ENCODE results near the gene CD1B.
"Not testable (repeated sequence)": the region's sequence is repeated elsewhere in the genome, so short reads cannot be mapped to it uniquely, and the experiment has no call there.

CD1B gene

DNA sequence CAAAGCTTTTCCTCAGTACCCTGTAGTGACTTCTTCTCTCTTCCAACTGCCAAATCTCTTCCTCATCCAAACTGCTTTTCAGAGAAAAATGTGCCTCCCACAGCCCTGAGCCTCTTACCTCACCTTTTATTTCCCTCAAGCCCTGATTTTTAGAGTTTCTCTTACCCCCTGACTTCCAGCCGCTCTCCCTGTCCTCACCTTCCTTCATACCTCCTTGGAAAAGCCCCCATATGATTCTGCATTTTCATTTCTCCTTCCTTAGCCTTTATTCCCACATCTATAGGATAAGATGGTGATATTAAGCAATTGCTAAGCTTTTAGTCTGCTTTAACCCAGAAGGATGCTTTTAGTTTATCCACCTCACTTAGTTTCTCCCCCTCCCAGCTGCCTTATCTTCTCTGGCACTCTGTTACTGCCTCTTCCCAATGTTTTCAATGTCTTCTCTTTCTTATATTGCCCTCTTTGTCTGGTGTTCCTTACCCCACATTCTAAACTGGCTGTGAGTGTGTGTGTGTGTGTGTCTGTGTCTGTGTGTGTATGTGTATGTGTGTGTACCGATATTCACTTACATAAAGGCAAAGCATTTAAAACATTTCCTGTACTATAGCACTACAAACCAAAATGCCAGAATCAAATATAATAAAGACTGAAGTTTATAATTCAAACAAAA lies at the start of gene CD1B:
Gene CD1B (minus strand): TSS at position 51 of the 670 bp plus-strand sequence. CDS start 108 bp downstream, outside the sequence.
- no peak for DNase-seq (ENCODE audit: low read depth in 1 of 2, low spot score in 1 of 2)
- TF ChIP-seq JUND (IDR thresholded peaks at IDR 0.05; ENCODE audit: low read depth) = no peak
- in situ Hi-C loops (cut with HindIII; ENCODE audit: low pct_unique_long_range_greater_than_20kb, low sequenced_read_pairs) = no loop called here

DNA sequence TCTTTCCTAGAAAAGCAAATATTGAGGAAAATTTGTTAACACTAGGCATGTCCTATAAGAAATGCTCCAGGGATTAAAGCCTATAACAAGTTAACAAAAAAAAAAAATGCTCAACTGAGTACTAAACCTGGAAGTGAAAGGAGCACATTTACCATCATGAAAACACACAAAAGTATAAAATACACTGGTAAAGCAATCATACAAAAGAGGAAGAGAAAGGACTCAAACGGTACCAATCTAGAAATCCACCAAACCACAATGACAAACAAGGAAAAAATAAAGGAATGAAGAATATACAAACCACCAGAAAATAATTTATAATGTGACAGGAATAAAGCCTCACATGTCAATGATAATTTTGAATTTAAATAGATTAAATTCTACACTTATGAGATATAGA lies 43.5 kb upstream of the CD1B start:
- TF ChIP-seq JUND (IDR thresholded peaks at IDR 0.05; ENCODE audit: low read depth) = no peak
- in situ Hi-C loops (cut with HindIII; ENCODE audit: low pct_unique_long_range_greater_than_20kb, low sequenced_read_pairs) = no loop called here
- no peak for DNase-seq (ENCODE audit: low read depth in 1 of 2, low spot score in 1 of 2)

DNA sequence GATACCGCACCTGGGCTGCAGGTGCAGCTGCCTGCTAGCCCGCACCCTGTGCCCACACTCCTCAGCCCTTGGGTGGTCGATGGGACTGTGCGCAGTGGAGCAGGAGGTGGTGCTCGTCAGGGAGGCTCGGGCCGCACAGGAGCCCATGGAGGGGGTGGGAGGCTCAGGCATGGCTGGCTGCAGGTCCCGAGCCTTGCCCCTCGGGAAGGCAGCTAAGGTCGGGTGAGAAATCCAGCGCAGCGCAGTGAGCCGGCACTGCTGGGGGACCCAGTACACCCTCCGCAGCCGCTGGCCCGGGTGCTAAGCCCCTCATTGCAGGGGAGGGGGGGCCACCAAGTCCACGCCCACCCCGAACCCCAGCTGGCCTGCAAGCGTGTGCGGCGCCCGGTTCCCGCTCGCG lies 42.8 kb upstream of the CD1B start:
- DNase-seq (ENCODE audit: low read depth in 1 of 2, low spot score in 1 of 2); in situ Hi-C loops (cut with HindIII; ENCODE audit: low pct_unique_long_range_greater_than_20kb, low sequenced_read_pairs): not testable (repeated sequence)

DNA sequence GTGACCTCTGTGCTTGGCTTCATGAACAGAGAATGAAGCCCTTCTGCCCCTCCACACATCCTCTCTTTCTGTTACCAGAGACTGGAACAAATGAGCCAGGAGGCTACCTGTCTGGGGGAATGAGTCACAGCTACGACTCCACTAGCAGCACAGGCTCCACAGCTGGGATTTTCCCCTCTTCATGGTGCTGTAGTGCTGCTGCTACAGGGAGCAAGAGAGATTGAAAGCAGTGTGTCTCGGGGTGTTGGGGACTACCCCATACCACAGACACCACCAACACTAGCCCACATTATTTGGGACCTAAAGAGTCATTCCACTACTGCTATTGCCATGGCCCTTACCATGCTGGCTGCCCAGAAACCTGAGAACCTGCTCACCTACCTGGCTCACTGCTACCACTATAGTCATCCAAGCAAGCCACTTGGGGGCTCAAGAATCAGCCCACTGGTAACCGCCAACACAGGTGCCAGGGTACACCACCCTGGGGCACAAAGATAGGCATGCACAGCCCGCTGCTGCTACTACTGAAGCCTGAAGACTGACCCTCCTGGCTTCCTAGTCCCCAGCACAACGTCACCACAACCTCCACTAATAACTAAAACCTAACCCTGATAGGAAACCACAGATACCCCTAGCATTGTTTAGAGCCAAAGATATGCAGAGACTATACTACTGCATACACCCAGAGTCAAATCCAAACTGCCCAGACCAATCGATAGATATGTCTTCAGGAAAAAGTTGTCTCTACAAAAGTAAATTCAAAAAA lies 40.0 kb upstream of the CD1B start:
- in situ Hi-C loops (cut with HindIII; ENCODE audit: low pct_unique_long_range_greater_than_20kb, low sequenced_read_pairs) = no loop called here
- no peak for TF ChIP-seq JUND (IDR thresholded peaks at IDR 0.05; ENCODE audit: low read depth)
- DNase-seq (ENCODE audit: low read depth in 1 of 2, low spot score in 1 of 2) = no peak

DNA sequence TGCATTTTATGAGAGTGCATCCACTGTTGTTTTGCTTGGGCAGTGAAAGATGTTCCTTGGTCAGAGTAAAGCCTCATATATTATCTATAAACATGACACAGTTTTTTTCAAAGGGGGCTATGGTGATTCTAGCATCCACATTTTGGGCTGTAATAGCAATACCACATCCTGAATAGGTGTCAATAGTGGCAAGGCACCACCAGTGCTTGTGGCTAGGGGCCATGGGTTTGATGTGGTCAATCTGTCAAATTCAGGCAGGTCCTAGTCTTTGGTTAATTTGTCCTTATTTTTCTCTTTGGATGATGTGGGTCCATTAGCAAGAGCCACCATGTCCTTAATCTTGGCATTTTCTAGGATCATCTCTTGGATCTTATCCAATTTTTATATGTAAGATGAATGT lies 35.5 kb upstream of the CD1B start:
- no peak for TF ChIP-seq JUND (IDR thresholded peaks at IDR 0.05; ENCODE audit: low read depth)
- no peak for DNase-seq (ENCODE audit: low read depth in 1 of 2, low spot score in 1 of 2)
- in situ Hi-C loops (cut with HindIII; ENCODE audit: low pct_unique_long_range_greater_than_20kb, low sequenced_read_pairs) = no loop called here

DNA sequence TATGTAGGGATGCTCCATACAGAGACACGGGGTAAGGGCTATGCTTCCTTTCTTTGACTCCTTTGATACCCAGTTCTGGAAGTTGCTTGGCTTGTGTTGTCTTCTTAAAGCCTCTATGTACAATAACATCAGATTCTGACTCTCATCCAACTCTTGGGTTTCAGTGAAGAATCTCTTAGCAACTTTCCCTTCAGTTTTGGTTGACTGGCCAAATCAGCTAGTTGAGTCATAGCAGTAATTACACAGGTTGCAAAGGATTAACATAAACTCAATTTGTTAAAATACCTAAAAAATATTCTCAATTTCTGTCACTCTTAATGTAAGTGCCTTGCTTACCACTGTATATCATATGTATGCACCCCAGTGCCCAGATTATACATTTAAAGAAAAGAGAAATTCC lies 31.6 kb upstream of the CD1B start:
- in situ Hi-C loops (cut with HindIII; ENCODE audit: low pct_unique_long_range_greater_than_20kb, low sequenced_read_pairs) = no loop called here
- no peak for TF ChIP-seq JUND (IDR thresholded peaks at IDR 0.05; ENCODE audit: low read depth)
- no peak for DNase-seq (ENCODE audit: low read depth in 1 of 2, low spot score in 1 of 2)

DNA sequence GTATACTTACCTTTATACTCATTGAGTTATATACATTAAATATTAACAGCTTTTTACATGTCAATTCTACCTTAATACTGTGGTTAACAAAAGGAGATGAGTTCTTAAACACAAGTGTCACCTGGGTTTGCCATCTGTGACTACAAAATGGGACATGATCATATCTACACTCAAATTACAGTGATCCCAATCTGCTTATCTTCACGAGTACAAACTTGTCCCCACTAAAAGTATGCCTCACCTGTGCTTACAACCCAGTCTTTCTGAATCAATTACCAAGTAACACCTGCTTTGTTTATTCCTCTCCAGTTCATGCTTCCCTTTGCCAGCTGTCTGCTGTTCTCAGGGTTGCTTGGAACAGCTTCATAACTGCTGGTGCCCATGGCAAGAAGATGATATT lies 31.2 kb upstream of the CD1B start:
- DNase-seq (ENCODE audit: low read depth in 1 of 2, low spot score in 1 of 2) = no peak
- TF ChIP-seq JUND (IDR thresholded peaks at IDR 0.05; ENCODE audit: low read depth) = no peak
- in situ Hi-C loops (cut with HindIII; ENCODE audit: low pct_unique_long_range_greater_than_20kb, low sequenced_read_pairs) = no loop called here

DNA sequence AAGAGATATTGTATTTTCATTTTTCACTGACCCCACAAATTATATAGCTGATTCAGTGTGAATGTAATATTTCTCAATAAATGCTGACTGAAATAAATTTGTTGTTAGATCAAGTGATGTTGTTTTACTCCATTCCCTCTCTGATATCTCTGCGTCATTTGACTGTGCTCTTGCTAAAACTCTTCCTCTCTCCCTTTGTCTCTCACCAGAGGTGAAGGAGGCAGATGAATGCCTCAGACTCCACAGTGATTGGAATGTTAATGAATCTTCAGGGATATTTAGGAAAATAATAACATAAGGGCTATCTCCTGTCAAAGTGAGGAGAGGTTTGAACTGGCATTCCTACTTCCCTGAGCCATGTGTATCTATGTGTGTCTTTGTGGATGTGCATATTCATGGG lies 26.1 kb upstream of the CD1B start:
- TF ChIP-seq JUND (IDR thresholded peaks at IDR 0.05; ENCODE audit: low read depth) = no peak
- in situ Hi-C loops (cut with HindIII; ENCODE audit: low pct_unique_long_range_greater_than_20kb, low sequenced_read_pairs) = no loop called here

DNA sequence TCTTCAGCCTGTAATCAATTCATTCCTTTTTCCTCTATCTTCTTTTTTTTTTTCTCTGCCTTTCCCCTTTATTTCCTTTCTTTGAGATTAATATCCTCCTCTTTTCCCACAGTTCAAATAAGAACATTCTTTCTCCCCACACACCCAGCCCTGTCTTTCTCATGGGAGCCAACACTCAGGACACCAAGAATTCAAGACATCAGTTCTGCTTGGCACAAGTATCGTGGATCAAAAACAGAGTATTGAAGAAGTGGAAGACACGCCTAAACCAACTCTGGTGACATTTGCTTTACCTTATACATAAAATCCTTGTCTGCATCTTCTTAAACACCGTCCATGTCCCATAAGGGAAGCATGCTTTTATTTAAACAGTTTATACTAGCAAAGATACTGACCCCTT lies 25.3 kb upstream of the CD1B start:
- in situ Hi-C loops (cut with HindIII; ENCODE audit: low pct_unique_long_range_greater_than_20kb, low sequenced_read_pairs) = no loop called here
- DNase-seq (ENCODE audit: low read depth in 1 of 2, low spot score in 1 of 2) = no peak
- TF ChIP-seq JUND (IDR thresholded peaks at IDR 0.05; ENCODE audit: low read depth) = no peak

More for the DNA sequence above, 26.1 kb upstream of the CD1B start:
- no peak for DNase-seq (ENCODE audit: low read depth in 1 of 2, low spot score in 1 of 2)

DNA sequence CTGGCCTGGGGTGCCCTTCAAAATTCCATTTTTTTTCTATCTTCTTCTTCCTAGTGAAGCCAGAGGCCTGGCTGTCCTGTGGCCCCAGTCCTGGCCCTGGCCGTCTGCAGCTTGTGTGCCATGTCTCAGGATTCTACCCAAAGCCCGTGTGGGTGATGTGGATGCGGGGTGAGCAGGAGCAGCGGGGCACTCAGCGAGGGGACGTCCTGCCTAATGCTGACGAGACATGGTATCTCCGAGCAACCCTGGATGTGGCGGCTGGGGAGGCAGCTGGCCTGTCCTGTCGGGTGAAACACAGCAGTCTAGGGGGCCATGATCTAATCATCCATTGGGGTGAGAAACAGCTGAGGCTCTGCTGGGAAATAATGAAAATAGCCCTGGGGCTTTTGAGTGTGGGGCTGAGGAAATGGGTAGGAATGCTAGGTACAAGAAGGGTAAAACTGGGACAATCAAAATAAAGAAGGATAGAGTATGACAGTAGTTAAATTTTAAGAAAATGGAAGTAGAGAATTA lies 24.5 kb upstream of the CD1B start:
- in situ Hi-C loops (cut with HindIII; ENCODE audit: low pct_unique_long_range_greater_than_20kb, low sequenced_read_pairs) = no loop called here
- no peak for DNase-seq (ENCODE audit: low read depth in 1 of 2, low spot score in 1 of 2)
- no peak for TF ChIP-seq JUND (IDR thresholded peaks at IDR 0.05; ENCODE audit: low read depth)

DNA sequence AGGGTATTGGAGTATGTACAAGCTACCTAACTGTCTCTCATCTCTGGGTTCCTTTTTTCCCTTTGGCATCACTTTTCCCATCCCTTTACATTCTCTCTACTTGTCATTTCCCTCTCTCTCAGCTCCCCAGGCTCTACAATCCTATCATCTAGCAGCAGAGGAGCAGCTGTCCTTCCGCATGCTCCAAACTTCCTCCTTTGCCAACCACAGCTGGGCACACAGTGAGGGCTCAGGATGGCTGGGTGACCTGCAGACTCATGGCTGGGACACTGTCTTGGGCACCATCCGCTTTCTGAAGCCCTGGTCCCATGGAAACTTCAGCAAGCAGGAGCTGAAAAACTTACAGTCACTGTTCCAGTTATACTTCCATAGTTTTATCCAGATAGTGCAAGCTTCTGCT lies 22.9 kb upstream of the CD1B start:
- no peak for TF ChIP-seq JUND (IDR thresholded peaks at IDR 0.05; ENCODE audit: low read depth)
- in situ Hi-C loops (cut with HindIII; ENCODE audit: low pct_unique_long_range_greater_than_20kb, low sequenced_read_pairs) = no loop called here
- DNase-seq (ENCODE audit: low read depth in 1 of 2, low spot score in 1 of 2) = no peak

DNA sequence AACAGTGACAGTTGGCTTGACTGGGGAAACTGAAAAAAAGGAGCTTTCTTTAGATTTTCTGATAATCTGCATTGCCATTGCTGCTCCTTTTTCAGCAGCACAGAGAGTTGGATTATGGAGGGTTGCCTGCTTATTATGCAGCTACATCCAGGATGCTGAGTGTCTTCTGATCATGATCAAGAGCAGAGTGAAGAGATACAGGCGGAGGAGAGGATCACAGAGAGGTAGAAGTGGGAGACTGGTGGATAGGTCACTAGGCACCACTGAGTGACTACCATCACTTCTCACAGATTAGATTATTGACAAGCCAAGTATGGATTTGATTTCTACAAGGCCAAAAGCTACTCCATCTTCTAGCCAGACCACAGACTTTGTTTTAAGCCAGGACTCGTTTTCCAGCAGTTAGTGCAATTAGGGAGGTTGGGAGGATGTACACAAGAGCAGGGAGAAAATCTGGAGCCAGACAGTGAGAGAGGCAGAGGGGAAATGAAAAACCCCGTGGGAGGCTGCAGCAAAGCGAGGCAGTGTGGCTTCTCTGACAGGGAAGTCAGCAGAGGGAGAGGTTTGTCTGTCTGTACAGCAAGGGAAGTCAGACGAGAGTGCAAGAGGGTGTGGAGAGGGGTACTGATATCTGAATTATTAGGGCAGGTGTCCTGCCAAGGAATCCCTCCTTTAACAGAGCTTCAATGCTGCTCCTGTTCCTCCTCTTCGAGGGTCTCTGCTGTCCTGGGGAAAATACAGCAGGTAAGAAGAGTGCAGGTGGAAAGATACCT lies 22.2 kb upstream of the CD1B start, which contains the start of gene CD1E:
Gene CD1E (plus strand): TSS at position 592 of the 773 bp plus-strand sequence. CDS start 95 bp downstream, at position 687.
- no peak for DNase-seq (ENCODE audit: low read depth in 1 of 2, low spot score in 1 of 2)
- no peak for TF ChIP-seq JUND (IDR thresholded peaks at IDR 0.05; ENCODE audit: low read depth)
- in situ Hi-C loops (cut with HindIII; ENCODE audit: low pct_unique_long_range_greater_than_20kb, low sequenced_read_pairs) = no loop called here

DNA sequence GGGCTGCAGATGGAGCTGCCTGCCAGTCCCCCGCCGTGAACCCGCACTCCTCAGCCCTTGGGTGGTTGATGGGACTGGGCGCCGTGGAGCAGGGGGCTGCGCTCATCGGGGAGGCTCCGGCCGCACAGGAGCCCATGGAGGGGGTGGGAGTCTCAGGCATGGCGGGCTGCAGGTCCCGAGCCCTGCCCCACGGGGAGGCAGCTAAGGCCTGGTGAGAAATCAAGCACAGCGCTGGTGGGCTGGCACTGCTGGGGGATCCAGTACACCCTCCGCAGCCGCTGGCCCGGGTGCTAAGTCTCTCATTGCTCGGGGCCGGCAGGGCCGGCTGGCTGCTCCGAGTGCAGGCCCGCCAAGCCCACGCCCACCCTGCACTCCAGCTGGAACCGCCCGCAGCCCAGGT lies 17.6 kb upstream of the CD1B start:
- DNase-seq (ENCODE audit: low read depth in 1 of 2, low spot score in 1 of 2); in situ Hi-C loops (cut with HindIII; ENCODE audit: low pct_unique_long_range_greater_than_20kb, low sequenced_read_pairs): not testable (repeated sequence)

DNA sequence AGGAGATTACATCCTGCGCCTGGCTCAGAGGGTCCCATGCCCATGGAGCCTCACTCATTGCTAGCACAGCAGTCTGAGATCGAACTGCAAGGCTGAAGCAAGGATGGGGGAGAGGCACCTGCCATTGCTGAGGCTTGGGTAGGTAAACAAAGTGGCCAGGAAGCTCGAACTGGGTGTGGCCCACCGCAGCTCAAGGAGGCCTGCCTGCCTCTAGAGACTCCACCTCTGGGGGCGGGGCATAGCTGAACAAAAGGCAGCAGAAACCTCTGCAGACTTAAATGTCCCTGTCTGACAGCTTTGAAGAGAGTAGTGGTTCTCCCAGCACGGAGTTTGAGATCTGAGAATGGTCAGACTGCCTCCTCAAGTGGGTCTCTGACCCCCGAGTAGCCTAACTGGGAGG lies 5.1 kb upstream of the CD1B start:
- in situ Hi-C loops (cut with HindIII; ENCODE audit: low pct_unique_long_range_greater_than_20kb, low sequenced_read_pairs) = not testable (repeated sequence)
- peak in 1 of 2 experiments; percentile 8 for DNase-seq (ENCODE audit: low read depth in 1 of 2, low spot score in 1 of 2)
